Left lung (tissue), 10 donors: ENCODE data around the gene BCL11B. TPM values are rescaled to one million over a fixed set of nuclear protein-coding genes. Genes with fewer than 3 reads are reported as not detected.
A peak's percentile ranks its signal among the peaks of the same experiment; 100 is the strongest.
"Not testable (repeated sequence)": the region's sequence is repeated elsewhere in the genome, so short reads cannot be mapped to it uniquely, and the experiment has no call there.

Source experiments
- ATAC-seq: fragments of 200-7000 bp; cut with Tn5 transposase; one replicate; pipeline ENCODE4 v1.9.1; 2020; ENCODE audit warnings: moderate library complexity
- DNase-seq, 4 donors: peaks; one replicate each; pipeline ENCODE4 v3.0.0-alpha.2; 2013 to 2020
- H3K27ac ChIP-seq, 2 donors: fragments of 200-600 bp; sonication (generic) in 1 of 2; one replicate each; pipeline versions ENCODE4 v1.5.0 to v1.8.0; 2020 to 2021
- H3K27me3 ChIP-seq, 2 donors: fragments of 200-600 bp; sonication (generic) in 1 of 2; one replicate each; pipeline versions ENCODE4 v1.5.0 to v1.8.0; 2020 to 2021
- H3K36me3 ChIP-seq, 2 donors: fragments of 200-600 bp; sonication (generic) in 1 of 2; one replicate each; pipeline versions ENCODE4 v1.5.0 to v1.8.0; 2020 to 2021
- H3K4me1 ChIP-seq, 2 donors: fragments of 200-600 bp; one replicate each; pipeline ENCODE4 v1.8.0; 2021
- H3K4me3 ChIP-seq, 2 donors: fragments of 200-600 bp; sonication (generic) in 1 of 2; one replicate each; pipeline versions ENCODE4 v1.5.0 to v1.8.0; 2020 to 2021; ENCODE audit warnings: mild to moderate bottlenecking in 1 of 2
- H3K9me3 ChIP-seq, 2 donors: fragments of 200-600 bp; sonication (generic) in 1 of 2; one replicate each; pipeline versions ENCODE4 v1.5.0 to v1.8.0; 2020 to 2021
- CTCF ChIP-seq, 2 donors: fragments of 200-600 bp; sonication (generic) in 1 of 2; IDR thresholded peaks; one replicate each; pipeline versions ENCODE4 v1.5.0 to v1.8.0; 2021; ENCODE audit warnings: antibody characterized with exemption in 2 of 2
- intact Hi-C, 2 donors: fragments of 100-400 bp; cut with DNase I; formaldehyde crosslinking; loops; one replicate each; pipeline versions ENCODE4 v1.11.2 to v1.14.2; 2022
- polyA plus RNA-seq, 6 donors: library from polyadenylated mRNA; unstranded; fragments of 120-200 nt; gene quantifications; one replicate each; pipeline ENCODE4 v1.2.1, GENCODE V29; 2013; ENCODE audit not compliant: insufficient read length in 6 of 6
- total RNA-seq, 2 donors: library from RNA; stranded (reverse); fragmentation: NEBNext Ultra II Directional; extraction: Animal tissue kit (Norgen Biotek cat#: 25700); gene quantifications; one replicate each; pipeline ENCODE4 v1.2.1, GENCODE V29; 2021
- donor health status: DM: no; HTN: yes; CAD: no.
- donor health status: DM: no; HTN: no; CAD: no.

The BCL11B gene
- total and polyA plus RNA-seq, 8 donors: 1.4 to 3.6 (median 3.2) TPM

GRCh38 chr14:99189201-99189801 is 82.7 kb downstream of the BCL11B start:
- H3K4me3 ChIP-seq: no peak overlapping the region
- DNase-seq (peak in 1 of 4 donors; percentile 75), ATAC-seq (no peak)
- no peaks in the 10 kb centered on the region for H3K36me3 ChIP-seq
- no peak overlapping the region for H3K27ac ChIP-seq
- TF ChIP-seq CTCF (IDR thresholded peaks at IDR 0.05): no peak
- H3K27me3 ChIP-seq: peaks cover 0 to 15% of the 10 kb centered on the region in 2 donors
- H3K4me1 ChIP-seq: peaks cover 0 to 12% of the 10 kb centered on the region in 2 donors
- intact Hi-C loops: no loop called here
- no peaks in the 10 kb centered on the region for H3K9me3 ChIP-seq

- DNase-seq: no peak
- no peak for ATAC-seq
- Histone ChIP-seq H3K27ac (no peak overlapping the region), H3K4me1 (peaks cover 0 to 12% of the 10 kb centered on the region in 2 donors), H3K4me3 (no peak overlapping the region), H3K27me3 (peaks cover 0 to 15% of the 10 kb centered on the region in 2 donors), H3K36me3 (no peaks in the 10 kb centered on the region), H3K9me3 (no peaks in the 10 kb centered on the region)
- no peak for TF ChIP-seq CTCF (IDR thresholded peaks at IDR 0.05)
- intact Hi-C loops: no loop called here
Observed at GRCh38 chr14:99188731-99189191, 83.2 kb downstream of the BCL11B start.

- H3K27me3 ChIP-seq: peaks cover 0 to 15% of the 10 kb centered on the region in 2 donors
- H3K27ac ChIP-seq: no peak overlapping the region
- H3K4me1 ChIP-seq: peaks cover 0 to 12% of the 10 kb centered on the region in 2 donors
- no peak for TF ChIP-seq CTCF (IDR thresholded peaks at IDR 0.05)
- H3K9me3 ChIP-seq: no peaks in the 10 kb centered on the region
- DNase-seq (no peak), ATAC-seq (no peak)
- H3K4me3 ChIP-seq: no peak overlapping the region
- intact Hi-C loops: no loop called here
- H3K36me3 ChIP-seq: no peaks in the 10 kb centered on the region
Observed at GRCh38 chr14:99187858-99188257, 84.1 kb downstream of the BCL11B start.

GRCh38 chr14:99186956-99187690 is 84.9 kb downstream of the BCL11B start:
- ATAC-seq: no peak
- no peak for TF ChIP-seq CTCF (IDR thresholded peaks at IDR 0.05)
- Histone ChIP-seq H3K4me1 (peaks cover 0 to 12% of the 10 kb centered on the region in 2 donors), H3K4me3 (no peak overlapping the region), H3K27ac (no peak overlapping the region), H3K27me3 (peaks cover 0 to 15% of the 10 kb centered on the region in 2 donors), H3K9me3 (no peaks in the 10 kb centered on the region), H3K36me3 (no peaks in the 10 kb centered on the region)
- intact Hi-C loops: no loop called here
- DNase-seq: no peak

- ATAC-seq, H3K4me1 ChIP-seq, intact Hi-C loops: not testable (repeated sequence)
Observed at GRCh38 chr14:99186336-99186735, 85.7 kb downstream of the BCL11B start.

More at GRCh38 chr14:99186336-99186735, 85.7 kb downstream of the BCL11B start:
- H3K27ac ChIP-seq, H3K9me3 ChIP-seq, H3K4me3 ChIP-seq, H3K36me3 ChIP-seq, DNase-seq: not testable (repeated sequence)
- peaks cover 0 to 15% of the 10 kb centered on the region in 2 donors for H3K27me3 ChIP-seq
